A549 treated with DMSO at 1 μM for 4 hours (cell line): Measurements from ENCODE around the gene SSTR5. TPM values are rescaled to one million over a fixed set of nuclear protein-coding genes. Genes with fewer than 3 reads are reported as not detected.

ENCODE experiments used
- total RNA-seq: library from RNA; stranded (reverse); fragments of 200-300 nt; extraction: Qiagen RNA extraction; gene quantifications from 5 replicates; pipeline ENCODE4 v1.2.3, GENCODE V29; 2022; ENCODE audit warnings: low read depth

SSTR5 gene
- total RNA-seq: 0.11 to 0.30 TPM (median 0.26 TPM) in 5 replicates

GRCh38 chr16:1072526-1073261, at the start of gene SSTR5:
TSS of gene SSTR5 (plus strand) at chr16:1072747. CDS start at chr16:1078869, 6,122 bp downstream.

GRCh38 chr16:1096169-1097082, 23.9 kb downstream of the SSTR5 start, which contains the start of gene C1QTNF8:
TSS of gene C1QTNF8 (minus strand) at chr16:1096244. CDS start at chr16:1094922, 1,322 bp downstream.

Other genes with a start within 250 kb of the SSTR5 start
- gene LMF1, start 101.8 kb upstream of the SSTR5 start, total RNA-seq: 8.0 to 11.4 TPM (median 8.5 TPM) in 5 replicates
- gene SOX8, start 91.0 kb upstream of the SSTR5 start, total RNA-seq: 1.4 to 1.6 TPM (median 1.5 TPM) in 5 replicates
- not detected in 5 replicates for gene C1QTNF8, start 23.5 kb downstream of the SSTR5 start, total RNA-seq
- gene CACNA1H, start 80.4 kb downstream of the SSTR5 start, total RNA-seq: 6.9 to 13.9 TPM (median 10.5 TPM) in 5 replicates
- gene TPSG1, start 152.5 kb downstream of the SSTR5 start, total RNA-seq: 0.10 to 0.22 TPM (median 0.12 TPM) in 3 of 5 replicates, not detected in the others
- gene TPSB2, start 157.4 kb downstream of the SSTR5 start, total RNA-seq: not detected in 5 replicates
- 0.13 TPM in 1 of 5 replicates, not detected in the others for gene TPSAB1, start 168.0 kb downstream of the SSTR5 start, total RNA-seq
- gene TPSD1, start 183.3 kb downstream of the SSTR5 start, total RNA-seq: not detected in 5 replicates
- gene UBE2I, start 236.9 kb downstream of the SSTR5 start, total RNA-seq: 165 to 192 TPM (median 171 TPM) in 5 replicates